OCI-LY3 (cell line): ENCODE data around the gene CACNA1C.

Experiments used
- H2AFZ ChIP-seq: fragments of 200-600, 300-600 bp; shearing (Covaris generic); 2 replicates; pipeline ENCODE4 v1.6.0; 2014; ENCODE audit warnings: antibody characterized with exemption, low read depth, low read length
- H3K27ac ChIP-seq: fragments of 200-600, 300-600 bp; sonication (generic); 2 replicates; pipeline ENCODE4 v1.5.1; 2014; ENCODE audit warnings: mild to moderate bottlenecking, low read length, moderate library complexity, mixed read lengths
- H3K27me3 ChIP-seq: fragments of 200-600, 300-600 bp; sonication (generic); 2 replicates; pipeline ENCODE4 v1.6.1; 2014; ENCODE audit warnings: low read depth, low read length, mixed read lengths
- H3K36me3 ChIP-seq: fragments of 200-600, 300-600 bp; sonication (generic); replicated peaks from 2 replicates; pipeline ENCODE3; 2014; ENCODE audit warnings: low read depth, low read length, mixed read lengths
- H3K4me1 ChIP-seq: fragments of 300-600, 200-600 bp; sonication (generic); 2 replicates; pipeline ENCODE4 v1.6.1; 2014; ENCODE audit warnings: low read length, mixed read lengths
- H3K4me2 ChIP-seq: fragments of 200-600, 300-600 bp; sonication (generic); 2 replicates; pipeline ENCODE4 v1.6.1; 2014; ENCODE audit warnings: low read length, mixed read lengths
- H3K4me3 ChIP-seq: fragments of 300-600, 200-600 bp; sonication (generic); 2 replicates; pipeline ENCODE4 v1.5.1; 2014; ENCODE audit warnings: antibody characterized with exemption, mild to moderate bottlenecking, low read length, moderate library complexity
- H3K79me2 ChIP-seq: fragments of 300-600, 200-600 bp; shearing (Covaris generic); 2 replicates; pipeline ENCODE4 v1.6.1; 2014; ENCODE audit warnings: mild to moderate bottlenecking, low read length, mixed read lengths
- H3K9ac ChIP-seq: fragments of 300-600, 200-600 bp; shearing (Covaris generic); 2 replicates; pipeline ENCODE4 v1.6.0; 2014; ENCODE audit warnings: mild to moderate bottlenecking, low read length, moderate library complexity
- H3K9me3 ChIP-seq: fragments of 200-600, 300-600 bp; shearing (Covaris generic); 2 replicates; pipeline ENCODE4 v1.6.1; 2014; ENCODE audit warnings: low read length, mixed read lengths; ENCODE audit not compliant: insufficient read depth
- H4K20me1 ChIP-seq: fragments of 200-600, 300-600 bp; sonication (generic); 2 replicates; pipeline ENCODE4 v1.6.1; 2016; ENCODE audit warnings: low read length, mixed read lengths; ENCODE audit not compliant: insufficient read depth
- CTCF ChIP-seq: fragments of 200-600, 300-600 bp; sonication (generic); IDR thresholded peaks from 2 replicates; pipeline ENCODE4 v1.5.1; 2014; ENCODE audit warnings: antibody characterized with exemption, low read length, low read depth
- EZH2phosphoT487 ChIP-seq: fragments of 200-600 bp; shearing (Covaris generic); IDR thresholded peaks from 2 replicates; pipeline ENCODE4 v1.6.1; 2018; ENCODE audit warnings: antibody characterized with exemption, mixed run types, low read depth

CACNA1C gene

GRCh38 chr12:2353281-2353680 is 300.5 kb downstream of the CACNA1C start:
- Histone ChIP-seq H4K20me1 (no peaks in the 10 kb centered on the region), H3K36me3 (no peaks in the 10 kb centered on the region), H3K79me2 (no peaks in the 10 kb centered on the region), H3K4me3 (no peak overlapping the region), H3K9ac (no peak overlapping the region), H3K27me3 (peaks cover 37% of the 10 kb centered on the region), H3K27ac (no peak overlapping the region), H3K4me2 (no peak overlapping the region), H3K9me3 (no peaks in the 10 kb centered on the region), H3K4me1 (0 out of 2 replicates have a peak, but pooled peaks cover under 1% of the 10 kb centered on the region), H2AFZ (no peak overlapping the region)
- no peak for TF ChIP-seq CTCF
- no peak for TF ChIP-seq EZH2phosphoT487

- TF ChIP-seq CTCF (no peak), EZH2phosphoT487 (no peak)
- no peak overlapping the region for H3K4me2 ChIP-seq
- no peaks in the 10 kb centered on the region for H3K9me3 ChIP-seq
- 0 out of 2 replicates have a peak, but pooled peaks cover 5% of the 10 kb centered on the region for H3K4me1 ChIP-seq
- H3K27ac ChIP-seq = no peak overlapping the region
- H3K9ac ChIP-seq = no peak overlapping the region
- H4K20me1 ChIP-seq = no peaks in the 10 kb centered on the region
- no peak overlapping the region for H3K4me3 ChIP-seq
- no peaks in the 10 kb centered on the region for H3K36me3 ChIP-seq
- H2AFZ ChIP-seq = no peak overlapping the region
- H3K27me3 ChIP-seq = peaks cover 37% of the 10 kb centered on the region
- H3K79me2 ChIP-seq = no peaks in the 10 kb centered on the region
Measured at GRCh38 chr12:2353691-2354090, 300.9 kb downstream of the CACNA1C start.

- TF ChIP-seq CTCF = no peak
- no peak for TF ChIP-seq EZH2phosphoT487
- Histone ChIP-seq H3K36me3 (no peaks in the 10 kb centered on the region), H3K9me3 (no peaks in the 10 kb centered on the region), H3K4me3 (no peak overlapping the region), H3K9ac (no peak overlapping the region), H3K79me2 (no peaks in the 10 kb centered on the region), H2AFZ (no peak overlapping the region), H3K27me3 (peaks cover 32% of the 10 kb centered on the region), H3K27ac (no peak overlapping the region), H3K4me1 (0 out of 2 replicates have a peak, but pooled peaks cover 6% of the 10 kb centered on the region), H4K20me1 (no peaks in the 10 kb centered on the region), H3K4me2 (no peak overlapping the region)
Measured at GRCh38 chr12:2354151-2354991, 301.6 kb downstream of the CACNA1C start.

GRCh38 chr12:2355198-2355597 is 302.4 kb downstream of the CACNA1C start:
- no peak for TF ChIP-seq CTCF
- no peak for TF ChIP-seq EZH2phosphoT487
- Histone ChIP-seq H2AFZ (no peak overlapping the region), H4K20me1 (no peaks in the 10 kb centered on the region), H3K9ac (no peak overlapping the region), H3K79me2 (no peaks in the 10 kb centered on the region), H3K4me1 (0 out of 2 replicates have a peak, but pooled peaks cover 6% of the 10 kb centered on the region), H3K27me3 (peaks cover 24% of the 10 kb centered on the region), H3K4me3 (no peak overlapping the region), H3K9me3 (no peaks in the 10 kb centered on the region), H3K4me2 (no peak overlapping the region), H3K36me3 (no peaks in the 10 kb centered on the region), H3K27ac (no peak overlapping the region)
